Neural cell (in vitro differentiated cells): Measurements from ENCODE around the gene FAM53B. TPM values are rescaled to one million over a fixed set of nuclear protein-coding genes. Genes with fewer than 3 reads are reported as not detected.

Source experiments
- H2AFZ ChIP-seq: fragments of 200-600, 300-800 bp; sonication (generic), shearing (Covaris generic); 2 replicates; pipeline ENCODE4 v1.6.0; 2014; ENCODE audit warnings: low read depth, mild to moderate bottlenecking, antibody characterized with exemption, low read length, moderate library complexity
- H3F3A ChIP-seq: fragments of 200-600 bp; shearing (Covaris generic); 2 replicates; pipeline ENCODE4 v1.6.1; 2016; ENCODE audit warnings: mild to moderate bottlenecking, moderate library complexity, mixed read lengths, antibody characterized with exemption, low read length; ENCODE audit not compliant: insufficient read depth, poor library complexity, severe bottlenecking
- H3K27ac ChIP-seq: fragments of 200-600, 300-800 bp; sonication (generic), shearing (Covaris generic); 2 replicates; pipeline ENCODE4 v1.5.1; 2014; ENCODE audit warnings: mild to moderate bottlenecking, low read length, moderate library complexity
- H3K27me3 ChIP-seq: fragments of 300-800, 200-600 bp; sonication (generic), shearing (Covaris generic); 2 replicates; pipeline ENCODE4 v1.6.0; 2014; ENCODE audit warnings: mild to moderate bottlenecking, low read depth, low read length, moderate library complexity; ENCODE audit not compliant: insufficient read depth
- H3K36me3 ChIP-seq: fragments of 300-800, 200-600 bp; sonication (generic), shearing (Covaris generic); 2 replicates; pipeline ENCODE4 v1.5.1; 2014; ENCODE audit warnings: mild to moderate bottlenecking, antibody characterized with exemption, low read length, moderate library complexity; ENCODE audit not compliant: insufficient read depth
- H3K4me2 ChIP-seq: fragments of 300-800, 200-600 bp; sonication (generic), shearing (Covaris generic); 2 replicates; pipeline ENCODE4 v1.6.0; 2014; ENCODE audit warnings: mild to moderate bottlenecking, low read length
- H3K4me3 ChIP-seq: fragments of 300-800, 200-600 bp; sonication (generic), shearing (Covaris generic); 2 replicates; pipeline ENCODE4 v1.5.1; 2014; ENCODE audit warnings: mild to moderate bottlenecking, low read length, moderate library complexity
- H3K79me2 ChIP-seq: fragments of 200-600 bp; shearing (Covaris generic); replicated peaks from 2 replicates; pipeline ENCODE4 v1.6.0; 2014; ENCODE audit warnings: mild to moderate bottlenecking, low read length, moderate library complexity; ENCODE audit not compliant: insufficient read depth
- H3K9ac ChIP-seq: fragments of 300-800, 200-600 bp; sonication (generic), shearing (Covaris generic); 2 replicates; pipeline ENCODE4 v1.6.1; 2016; ENCODE audit warnings: mild to moderate bottlenecking, low read length, mixed read lengths
- H3K9me2 ChIP-seq: fragments of 200-600 bp; shearing (Covaris generic); 2 replicates; pipeline ENCODE4 v1.6.1; 2016; ENCODE audit warnings: mild to moderate bottlenecking, low read length, mixed read lengths; ENCODE audit not compliant: insufficient read depth
- H3K9me3 ChIP-seq: fragments of 200-600, 300-800 bp; sonication (generic), shearing (Covaris generic); 2 replicates; pipeline ENCODE4 v1.6.1; 2016; ENCODE audit warnings: mild to moderate bottlenecking, mixed run types, low read length, moderate library complexity, mixed read lengths
- H4K20me1 ChIP-seq: fragments of 200-600 bp; shearing (Covaris generic); 2 replicates; pipeline ENCODE4 v1.6.1; 2016; ENCODE audit warnings: mild to moderate bottlenecking, mixed run types; ENCODE audit not compliant: insufficient read depth
- CTCF ChIP-seq: fragments of 450-650 bp; IDR thresholded peaks from 2 replicates; pipeline ENCODE4 v1.5.1; 2014; ENCODE audit warnings: antibody characterized with exemption, mild to moderate bottlenecking, moderate library complexity; ENCODE audit not compliant: poor library complexity, severe bottlenecking
- EP300 ChIP-seq: fragments of 450-650 bp; conservative IDR thresholded peaks from 2 replicates; pipeline ENCODE4 v1.6.1; 2014; ENCODE audit warnings: antibody characterized with exemption, mild to moderate bottlenecking, moderate library complexity; ENCODE audit not compliant: poor library complexity, severe bottlenecking
- EZH2 ChIP-seq: fragments of 200-600, 300-800 bp; shearing (Covaris generic), sonication (generic); IDR thresholded peaks from 2 replicates; pipeline ENCODE4 v1.6.1; 2014; ENCODE audit warnings: antibody characterized with exemption, low read length, borderline replicate concordance, mild to moderate bottlenecking; ENCODE audit not compliant: insufficient read depth, poor library complexity, severe bottlenecking
- MXI1 ChIP-seq: fragments of 450-650 bp; conservative IDR thresholded peaks from 2 replicates; pipeline ENCODE4 v1.6.1; 2014; ENCODE audit warnings: antibody characterized with exemption, mild to moderate bottlenecking; ENCODE audit not compliant: poor library complexity, severe bottlenecking
- POLR2AphosphoS5 ChIP-seq: IDR thresholded peaks from 2 replicates; pipeline ENCODE4 v1.6.1; 2012
- RAD21 ChIP-seq: fragments of 450-650 bp; conservative IDR thresholded peaks from 2 replicates; pipeline ENCODE4 v1.6.1; 2014; ENCODE audit warnings: antibody characterized with exemption, mild to moderate bottlenecking, moderate library complexity
- REST ChIP-seq: IDR thresholded peaks from 2 replicates; pipeline ENCODE4 v1.6.1; 2012; ENCODE audit warnings: borderline replicate concordance
- SMC3 ChIP-seq: fragments of 450-650 bp; conservative IDR thresholded peaks from 2 replicates; pipeline ENCODE4 v1.6.1; 2014; ENCODE audit warnings: antibody characterized with exemption, mild to moderate bottlenecking, moderate library complexity; ENCODE audit not compliant: poor library complexity
- TAF1 ChIP-seq: IDR thresholded peaks from 2 replicates; pipeline ENCODE4 v1.6.1; 2012; ENCODE audit warnings: low read depth
- polyA plus RNA-seq: library from polyadenylated mRNA; depleted of rRNA; stranded (reverse); fragments of >200 nt; gene quantifications from 2 replicates; pipeline ENCODE4 v1.2.3, GENCODE V29; 2014

Gene FAM53B
- polyA plus RNA-seq, 1 donor from 2014 or later: 21.8 TPM

- Histone ChIP-seq H3K36me3 (no peaks in the 10 kb centered on the region), H3K79me2 (peaks cover 65% of the 10 kb centered on the region), H3K27ac (no peak overlapping the region), H4K20me1 (peaks cover 15% of the 10 kb centered on the region), H3K4me2 (no peak overlapping the region), H3K9ac (no peak overlapping the region), H3K4me3 (no peak overlapping the region), H3K27me3 (no peaks in the 10 kb centered on the region), H3K9me2 (no peaks in the 10 kb centered on the region), H2AFZ (no peak overlapping the region), H3K9me3 (no peaks in the 10 kb centered on the region), H3F3A (no peaks in the 10 kb centered on the region)
- no peak for TF ChIP-seq MXI1
- no peak for TF ChIP-seq RAD21
- TF ChIP-seq POLR2AphosphoS5: no peak
- TF ChIP-seq EZH2: no peak
- no peak for TF ChIP-seq EP300
- TF ChIP-seq TAF1: no peak
- TF ChIP-seq SMC3: no peak
- no peak for TF ChIP-seq CTCF
- no peak for TF ChIP-seq REST
Observed at GRCh38 chr10:124734311-124735166, 9.6 kb downstream of the FAM53B start.

- no peak overlapping the region for H3K27ac ChIP-seq
- H3K9me2 ChIP-seq: no peaks in the 10 kb centered on the region
- no peak overlapping the region for H3K9ac ChIP-seq
- no peak overlapping the region for H2AFZ ChIP-seq
- H3K27me3 ChIP-seq: no peaks in the 10 kb centered on the region
- H3K36me3 ChIP-seq: no peaks in the 10 kb centered on the region
- H3K79me2 ChIP-seq: peaks cover 58% of the 10 kb centered on the region
- H3K9me3 ChIP-seq: no peaks in the 10 kb centered on the region
- H3F3A ChIP-seq: no peaks in the 10 kb centered on the region
- no peak overlapping the region for H3K4me3 ChIP-seq
- H4K20me1 ChIP-seq: peaks cover 12% of the 10 kb centered on the region
- H3K4me2 ChIP-seq: no peak overlapping the region
- TF ChIP-seq EZH2: no peak
- TF ChIP-seq POLR2AphosphoS5: no peak
- no peak for TF ChIP-seq SMC3
- no peak for TF ChIP-seq EP300
- TF ChIP-seq RAD21: no peak
Observed at GRCh38 chr10:124733571-124734245, 10.5 kb downstream of the FAM53B start.
